Keratinocyte (primary cell): ENCODE results near the gene ARFGEF3.

Experiments used
- CTCF ChIP-seq, 3 experiments: IDR thresholded peaks in 1 of 3; conservative IDR thresholded peaks in 1 of 3; optimal IDR thresholded peaks in 1 of 3; 2 replicates in 2 of 3; 3 replicates in 1 of 3; pipeline versions ENCODE3 to v1.5.1; 2011; ENCODE audit warnings: low read length in 3 of 3, mild to moderate bottlenecking in 3 of 3, moderate library complexity in 2 of 3, control low read depth in 1 of 3, inconsistent platforms in 1 of 3; ENCODE audit not compliant: insufficient read depth in 2 of 3; ENCODE audit errors: extremely low read depth in 1 of 3
- EZH2 ChIP-seq: IDR thresholded peaks from one replicate; pipeline ENCODE4 v1.6.1; 2012; ENCODE audit warnings: inconsistent platforms, mild to moderate bottlenecking, low read length, moderate library complexity

GRCh38 chr6:138334963-138335362 is 173.2 kb downstream of the ARFGEF3 start:
- TF ChIP-seq CTCF (optimal IDR thresholded peaks at IDR 0.05 in 1 of 3, IDR thresholded peaks at IDR 0.05 in 1 of 3, conservative IDR thresholded peaks at IDR 0.05 in 1 of 3; ENCODE audit: extremely low read depth in 1 of 3, insufficient read depth in 2 of 3, low read length in 3 of 3): no peak
- no peak for TF ChIP-seq EZH2
